ENCODE measurements around the gene FGFR2.
"Not testable (repeated sequence)": the region's sequence is repeated elsewhere in the genome, so short reads cannot be mapped to it uniquely, and the experiment has no call there.

Gene FGFR2

GRCh38 chr10:121556455-121556854, 41.8 kb downstream of the FGFR2 start:
- DNase-seq (ENCODE audit: low read depth in 2 of 2, low spot score in 1 of 2), result no peak

GRCh38 chr10:121554916-121555315, 43.3 kb downstream of the FGFR2 start:
- DNase-seq (ENCODE audit: low read depth in 2 of 2, low spot score in 1 of 2), result not testable (repeated sequence)

GRCh38 chr10:121553511-121554264, 44.6 kb downstream of the FGFR2 start:
- no peak for DNase-seq (ENCODE audit: low read depth in 2 of 2, low spot score in 1 of 2)

GRCh38 chr10:121552746-121553145, 45.5 kb downstream of the FGFR2 start:
- no peak for DNase-seq (ENCODE audit: low read depth in 2 of 2, low spot score in 1 of 2)

- DNase-seq (ENCODE audit: low read depth in 2 of 2, low spot score in 1 of 2), result no peak
Measured at GRCh38 chr10:121551210-121551885, 46.9 kb downstream of the FGFR2 start.

- DNase-seq (ENCODE audit: low read depth in 2 of 2, low spot score in 1 of 2), result no peak
Measured at GRCh38 chr10:121544301-121544869, 53.9 kb downstream of the FGFR2 start.

- no peak for DNase-seq (ENCODE audit: low read depth in 2 of 2, low spot score in 1 of 2)
Measured at GRCh38 chr10:121543545-121543944, 54.7 kb downstream of the FGFR2 start.

GRCh38 chr10:121541450-121542120, 56.7 kb downstream of the FGFR2 start:
- DNase-seq (ENCODE audit: low read depth in 2 of 2, low spot score in 1 of 2), result no peak

- DNase-seq (ENCODE audit: low read depth in 2 of 2, low spot score in 1 of 2), result no peak
Measured at GRCh38 chr10:121540732-121541395, 57.4 kb downstream of the FGFR2 start.

- no peak for DNase-seq (ENCODE audit: low read depth in 2 of 2, low spot score in 1 of 2)
Measured at GRCh38 chr10:121539786-121540185, 58.5 kb downstream of the FGFR2 start.

GRCh38 chr10:121536310-121536913, 61.8 kb downstream of the FGFR2 start:
- DNase-seq (ENCODE audit: low read depth in 2 of 2, low spot score in 1 of 2), result no peak

GRCh38 chr10:121535381-121535780, 62.9 kb downstream of the FGFR2 start:
- DNase-seq (ENCODE audit: low read depth in 2 of 2, low spot score in 1 of 2), result no peak

GRCh38 chr10:121532292-121532864, 65.9 kb downstream of the FGFR2 start:
- DNase-seq (ENCODE audit: low read depth in 2 of 2, low spot score in 1 of 2), result no peak

- no peak for DNase-seq (ENCODE audit: low read depth in 2 of 2, low spot score in 1 of 2)
Measured at GRCh38 chr10:121531830-121532178, 66.4 kb downstream of the FGFR2 start.

- DNase-seq (ENCODE audit: low read depth in 2 of 2, low spot score in 1 of 2), result no peak
Measured at GRCh38 chr10:121531076-121531829, 67.0 kb downstream of the FGFR2 start.

GRCh38 chr10:121530481-121531075, 67.7 kb downstream of the FGFR2 start:
- DNase-seq (ENCODE audit: low read depth in 2 of 2, low spot score in 1 of 2), result no peak

GRCh38 chr10:121527690-121528089, 70.6 kb downstream of the FGFR2 start:
- DNase-seq (ENCODE audit: low read depth in 2 of 2, low spot score in 1 of 2), result no peak

- DNase-seq (ENCODE audit: low read depth in 2 of 2, low spot score in 1 of 2), result no peak
Measured at GRCh38 chr10:121526801-121527221, 71.4 kb downstream of the FGFR2 start.

GRCh38 chr10:121526135-121526790, 72.0 kb downstream of the FGFR2 start:
- no peak for DNase-seq (ENCODE audit: low read depth in 2 of 2, low spot score in 1 of 2)

Data from stimulated activated CD8-positive, alpha-beta memory T cell treated with anti-CD3 and anti-CD28 coated beads, Interleukin-4, amount 100 ng/mL, for 1 hour (primary cell).